Natural killer cell (primary cell): ENCODE measurements around the gene CCL22. TPM values are rescaled to one million over a fixed set of nuclear protein-coding genes. Genes with fewer than 3 reads are reported as not detected.

Source experiments
- ATAC-seq, 3 donors: fragments of 150-1000 bp in 2 of 3; fragments of 200-7000 bp in 1 of 3; cut with Tn5 transposase; 1 replicate in 1 of 3; 2 replicates in 2 of 3; pipeline ENCODE4 v1.10.0; 2021; ENCODE audit warnings: mild to moderate bottlenecking in 2 of 3, moderate library complexity in 2 of 3
- DNase-seq, 2 donors: peaks; one replicate each; pipeline versions ENCODE4 v3.0.0 to v3.0.0-alpha.2; 2013 to 2021; ENCODE audit warnings: mixed read lengths in 1 of 2
- H3K27ac ChIP-seq: one replicate; pipeline ENCODE4 v1.5.1; 2013; ENCODE audit warnings: mild to moderate bottlenecking, low read length
- H3K27me3 ChIP-seq: one replicate; pipeline ENCODE4 v1.6.1; 2013; ENCODE audit warnings: low read length; ENCODE audit not compliant: control insufficient read depth, insufficient read depth
- H3K36me3 ChIP-seq: one replicate; pipeline ENCODE4 v1.6.1; 2013; ENCODE audit warnings: low read length; ENCODE audit not compliant: control insufficient read depth, insufficient read depth
- H3K4me1 ChIP-seq: one replicate; pipeline ENCODE4 v1.6.1; 2013; ENCODE audit warnings: low read length; ENCODE audit not compliant: control insufficient read depth, insufficient read depth
- H3K4me3 ChIP-seq: one replicate; pipeline ENCODE4 v1.5.1; 2013; ENCODE audit warnings: low read length
- H3K9me3 ChIP-seq: one replicate; pipeline ENCODE4 v1.6.1; 2013; ENCODE audit warnings: low read length; ENCODE audit not compliant: control insufficient read depth, insufficient read depth
- H3K27ac Mint-ChIP-seq, 2 donors: one replicate each; pipeline ENCODE4 v1.8.0; 2022; ENCODE audit warnings: mild to moderate bottlenecking in 2 of 2, mixed read lengths in 2 of 2, moderate library complexity in 1 of 2
- H3K27me3 Mint-ChIP-seq, 2 donors: one replicate each; pipeline ENCODE4 v1.8.0; 2022; ENCODE audit warnings: low read depth in 2 of 2, mixed read lengths in 2 of 2
- H3K36me3 Mint-ChIP-seq: one replicate; pipeline ENCODE4 v1.8.0; 2022; ENCODE audit warnings: mixed read lengths
- H3K4me1 Mint-ChIP-seq, 2 donors: one replicate each; pipeline ENCODE4 v1.8.0; 2022; ENCODE audit warnings: mixed read lengths in 2 of 2
- H3K4me3 Mint-ChIP-seq: one replicate; pipeline ENCODE4 v1.8.0; 2022; ENCODE audit warnings: mild to moderate bottlenecking, moderate library complexity, mixed read lengths
- H3K9me3 Mint-ChIP-seq, 2 donors: one replicate each; pipeline ENCODE4 v1.8.0; 2022; ENCODE audit warnings: mixed read lengths in 2 of 2
- WGBS: methylation state at CpG from one replicate; pipeline ENCODE4 v1.1.7; 2013; ENCODE audit warnings: missing lambda C conversion rate; ENCODE audit not compliant: insufficient coverage; 5-methylcytosine and 5-hydroxymethylcytosine counted together
- intact Hi-C: fragments of 100-400 bp; cut with micrococcal nuclease; formaldehyde crosslinking; loops from one replicate; pipeline ENCODE4 v1.14.2; 2022
- total RNA-seq, 4 donors: library from RNA; stranded (reverse); fragments of 120-200 nt in 1 of 4; gene quantifications; one replicate each; pipeline versions ENCODE4 v1.2.3 to v1.2.4, GENCODE V29; 2013 to 2022
- TF ChIP-seq, protein P1 (sequence below): fragments of 200-600 bp; IDR thresholded peaks from one replicate; pipeline ENCODE4 v1.8.0; 2022; ENCODE audit warnings: antibody characterized with exemption

CCL22 gene
- total RNA-seq, 3 donors from 2014 or later (not counting 1 experiment from before 2014, with no cell fraction given) = 0.14 TPM; not detected in 2

DNA sequence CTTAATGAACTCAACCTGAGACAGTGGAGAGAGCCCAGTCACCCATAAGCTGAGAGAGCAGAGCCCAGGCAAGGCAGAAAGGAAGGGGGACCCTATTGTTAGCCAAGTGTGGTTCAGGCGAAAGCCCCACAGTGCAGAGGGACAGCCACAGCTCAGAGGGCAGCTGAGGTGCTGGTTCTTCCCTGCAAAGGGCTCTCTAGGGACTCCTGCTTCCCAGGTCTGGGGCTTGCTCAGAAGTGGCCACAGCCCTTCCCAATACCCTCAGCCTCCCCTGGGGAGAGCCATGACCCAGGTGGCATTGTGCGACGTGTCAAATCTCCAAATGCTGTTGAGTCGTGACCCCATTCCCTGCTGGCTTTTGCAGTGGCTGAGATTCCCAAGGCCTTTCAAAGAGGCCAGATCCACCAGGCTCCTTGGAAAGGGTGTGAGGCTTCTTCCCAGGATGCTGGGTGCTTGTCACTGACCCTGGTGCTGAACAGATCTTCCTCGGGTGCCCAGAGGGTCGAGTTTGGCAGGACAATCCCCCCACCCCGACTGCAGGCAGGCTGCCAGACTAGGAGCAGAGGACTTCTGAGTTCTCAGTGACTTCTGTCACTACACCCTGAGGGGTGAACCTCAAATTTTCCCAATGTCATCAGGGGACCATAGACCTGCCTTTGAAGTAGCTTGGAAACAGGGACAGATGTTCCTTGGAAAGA is 43.5 kb downstream of the CCL22 start:
- Mint-ChIP-seq H3K27me3 (peaks cover 0 to 11% of the 10 kb centered on the region in 2 donors), H3K9me3 (no peaks in the 10 kb centered on the region), H3K27ac (no peak overlapping the region), H3K36me3 (no peaks in the 10 kb centered on the region), H3K4me1 (no peaks in the 10 kb centered on the region), H3K4me3 (no peak overlapping the region)
- TF ChIP-seq, protein P1, sequence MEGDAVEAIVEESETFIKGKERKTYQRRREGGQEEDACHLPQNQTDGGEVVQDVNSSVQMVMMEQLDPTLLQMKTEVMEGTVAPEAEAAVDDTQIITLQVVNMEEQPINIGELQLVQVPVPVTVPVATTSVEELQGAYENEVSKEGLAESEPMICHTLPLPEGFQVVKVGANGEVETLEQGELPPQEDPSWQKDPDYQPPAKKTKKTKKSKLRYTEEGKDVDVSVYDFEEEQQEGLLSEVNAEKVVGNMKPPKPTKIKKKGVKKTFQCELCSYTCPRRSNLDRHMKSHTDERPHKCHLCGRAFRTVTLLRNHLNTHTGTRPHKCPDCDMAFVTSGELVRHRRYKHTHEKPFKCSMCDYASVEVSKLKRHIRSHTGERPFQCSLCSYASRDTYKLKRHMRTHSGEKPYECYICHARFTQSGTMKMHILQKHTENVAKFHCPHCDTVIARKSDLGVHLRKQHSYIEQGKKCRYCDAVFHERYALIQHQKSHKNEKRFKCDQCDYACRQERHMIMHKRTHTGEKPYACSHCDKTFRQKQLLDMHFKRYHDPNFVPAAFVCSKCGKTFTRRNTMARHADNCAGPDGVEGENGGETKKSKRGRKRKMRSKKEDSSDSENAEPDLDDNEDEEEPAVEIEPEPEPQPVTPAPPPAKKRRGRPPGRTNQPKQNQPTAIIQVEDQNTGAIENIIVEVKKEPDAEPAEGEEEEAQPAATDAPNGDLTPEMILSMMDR = no peak
- Histone ChIP-seq H3K27me3 (no peaks in the 10 kb centered on the region), H3K27ac (no peak overlapping the region), H3K9me3 (no peaks in the 10 kb centered on the region), H3K4me1 (peaks cover 4% of the 10 kb centered on the region), H3K4me3 (no peak overlapping the region), H3K36me3 (no peaks in the 10 kb centered on the region)
- DNase-seq = no peak
- intact Hi-C loops = no loop called here
- 81% methylated on average over 7 of the region's 7 CpGs for WGBS
- ATAC-seq = no peak

DNA sequence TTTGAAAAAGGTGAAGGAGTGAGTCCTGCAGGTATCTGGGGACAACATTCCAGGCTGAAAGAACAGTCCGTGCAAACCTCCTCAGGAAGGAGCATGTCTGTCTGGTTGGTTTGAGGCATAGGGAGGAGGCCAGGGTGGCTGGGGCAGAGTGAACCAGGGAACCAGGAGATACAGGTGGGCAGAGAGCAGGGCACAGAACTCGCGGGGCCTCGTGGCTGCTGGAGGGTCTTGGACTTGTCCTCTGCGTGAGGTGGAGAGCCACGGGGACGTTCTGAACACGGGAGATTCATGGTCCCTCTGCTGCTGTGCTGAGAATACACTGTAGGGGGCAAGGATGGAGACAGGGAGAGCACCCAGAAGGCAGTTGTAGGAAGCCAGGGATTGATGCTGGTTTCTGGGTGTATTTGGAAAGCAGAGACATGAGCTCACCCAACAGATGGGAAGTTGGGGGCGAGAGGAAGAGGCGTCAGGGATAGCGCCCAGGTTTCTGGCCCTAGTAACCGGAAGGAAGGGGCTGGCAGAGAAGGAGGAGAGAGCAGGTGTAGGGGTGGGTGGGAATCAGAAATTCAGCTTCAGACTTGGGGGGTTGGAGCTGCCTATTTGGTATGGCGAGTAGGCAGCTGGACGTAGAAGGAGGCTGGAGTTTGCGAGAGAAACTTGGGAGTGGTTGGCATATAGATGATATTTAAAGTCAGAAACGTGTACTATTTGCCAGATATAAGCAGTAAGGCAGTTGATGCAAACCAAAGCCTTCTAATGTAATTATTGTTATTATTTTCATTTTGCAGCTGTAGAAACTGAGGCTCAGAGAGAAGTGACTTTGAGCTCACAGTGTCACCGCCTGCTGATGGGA is 45.6 kb downstream of the CCL22 start, which contains the start of gene CCL17:
TSS of gene CCL17 (plus strand) at position 803 of the 853 bp plus-strand sequence. CDS start 9,166 bp downstream, outside the sequence.
- intact Hi-C loops = no loop called here
- 82% methylated on average over 17 of the region's 17 CpGs for WGBS
- TF ChIP-seq, protein P1 = no peak
- Histone ChIP-seq H3K36me3 (no peaks in the 10 kb centered on the region), H3K27me3 (no peaks in the 10 kb centered on the region), H3K4me3 (no peak within 1 kb of the TSS), H3K4me1 (peaks cover 4% of the 10 kb centered on the region), H3K9me3 (no peaks in the 10 kb centered on the region), H3K27ac (no peak within 1 kb of the TSS)
- DNase-seq = no peak
- Mint-ChIP-seq H3K9me3 (no peaks in the 10 kb centered on the region), H3K4me1 (no peaks in the 10 kb centered on the region), H3K27me3 (peaks cover 0 to 15% of the 10 kb centered on the region in 2 donors), H3K36me3 (no peaks in the 10 kb centered on the region), H3K4me3 (no peak within 1 kb of the TSS), H3K27ac (no peak within 1 kb of the TSS)
- no peak for ATAC-seq

DNA sequence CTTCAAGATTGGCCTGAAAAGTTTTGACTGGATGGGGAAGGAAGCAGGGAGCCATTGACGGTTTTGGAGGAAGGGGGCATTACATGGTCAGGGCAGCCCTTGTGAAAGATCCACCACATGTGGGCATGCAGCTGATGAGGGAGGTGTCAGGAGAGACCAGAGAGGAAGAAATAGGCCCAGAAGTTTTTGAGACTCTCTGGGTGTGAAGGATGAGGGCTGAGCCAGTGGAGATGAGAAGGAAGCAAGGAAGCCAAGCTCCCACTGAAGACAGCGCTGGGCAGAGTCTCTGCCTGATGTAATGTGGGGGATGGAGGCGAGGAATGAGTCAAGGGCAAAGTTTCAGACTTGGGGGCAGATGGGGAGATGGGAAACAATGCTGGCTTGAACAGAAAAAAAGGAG is 46.5 kb downstream of the CCL22 start:
- Histone ChIP-seq H3K9me3 (no peaks in the 10 kb centered on the region), H3K27me3 (no peaks in the 10 kb centered on the region), H3K27ac (no peak overlapping the region), H3K4me1 (peaks cover 4% of the 10 kb centered on the region), H3K4me3 (no peak overlapping the region), H3K36me3 (no peaks in the 10 kb centered on the region)
- peaks cover 0 to 18% of the 10 kb centered on the region in 2 donors for H3K27me3 Mint-ChIP-seq
- TF ChIP-seq, protein P1 = no peak
- no peaks in the 10 kb centered on the region for H3K4me1 Mint-ChIP-seq
- intact Hi-C loops = no loop called here
- no peaks in the 10 kb centered on the region for H3K9me3 Mint-ChIP-seq
- H3K27ac Mint-ChIP-seq = no peak overlapping the region
- no peaks in the 10 kb centered on the region for H3K36me3 Mint-ChIP-seq
- DNase-seq (no peak), ATAC-seq (no peak)
- WGBS = 75% methylated on average over 3 of the region's 3 CpGs
- H3K4me3 Mint-ChIP-seq = no peak overlapping the region
